HepG2 (cell line): ENCODE data around the gene BAG5. TPM values are rescaled to one million over a fixed set of nuclear protein-coding genes. Genes with fewer than 3 reads are reported as not detected.
A peak's percentile ranks its signal among the peaks of the same experiment; 100 is the strongest.

Experiments used
- AGO2 ChIP-seq: fragments of 200-400 bp; formaldehyde crosslinking; optimal IDR thresholded peaks from 2 replicates; pipeline ENCODE3; 2017; ENCODE audit warnings: mild to moderate bottlenecking, low read depth, low read length, moderate library complexity
- ATM ChIP-seq: fragments of 450-650 bp; IDR thresholded peaks from 2 replicates; pipeline ENCODE4 v1.7.1; 2017; ENCODE audit warnings: mild to moderate bottlenecking, borderline replicate concordance
- BCL3 ChIP-seq: sonication (generic); formaldehyde crosslinking; IDR thresholded peaks from 2 replicates; pipeline ENCODE4 v1.5.1; 2020; ENCODE audit warnings: mild to moderate bottlenecking, missing genetic modification reagents, moderate library complexity
- ETV5 ChIP-seq: IDR thresholded peaks from 2 replicates; pipeline ENCODE4 v1.6.1; 2018; ENCODE audit warnings: missing biosample characterization, missing genetic modification reagents, inconsistent platforms, borderline replicate concordance
- HINFP ChIP-seq: sonication (generic); formaldehyde crosslinking; IDR thresholded peaks from 2 replicates; pipeline ENCODE4 v1.4.0; 2020; ENCODE audit warnings: low read depth, mild to moderate bottlenecking, missing genetic modification reagents
- HMGXB4 ChIP-seq, 2 experiments: sonication (generic) in 1 of 2; formaldehyde crosslinking in 1 of 2; IDR thresholded peaks; 2 replicates each; pipeline versions ENCODE4 v1.4.0 to v1.6.1; 2018 to 2020; ENCODE audit warnings: missing genetic modification reagents in 2 of 2, borderline replicate concordance in 1 of 2, low read depth in 1 of 2, mild to moderate bottlenecking in 1 of 2, missing biosample characterization in 1 of 2
- HNRNPLL ChIP-seq: fragments of 200-400 bp; formaldehyde crosslinking; IDR thresholded peaks from 2 replicates; pipeline ENCODE4 v1.6.1; 2017; ENCODE audit warnings: mild to moderate bottlenecking, low read depth, low read length; ENCODE audit not compliant: poor library complexity, severe bottlenecking
- KLF11 ChIP-seq: IDR thresholded peaks from 2 replicates; pipeline ENCODE4 v1.6.1; 2016; ENCODE audit warnings: missing compliant biosample characterization
- NCOA2 ChIP-seq: sonication (generic); formaldehyde crosslinking; IDR thresholded peaks from 2 replicates; pipeline ENCODE4 v1.8.0; 2022; ENCODE audit warnings: inconsistent platforms
- RAD21 ChIP-seq: fragments of 450-650 bp; formaldehyde crosslinking; IDR thresholded peaks from 2 replicates; pipeline ENCODE4 v1.5.0; 2020; ENCODE audit warnings: mild to moderate bottlenecking
- RARA ChIP-seq: IDR thresholded peaks from 2 replicates; pipeline ENCODE4 v1.6.1; 2016; ENCODE audit warnings: missing genetic modification reagents, missing compliant biosample characterization
- RELA ChIP-seq: sonication (generic); formaldehyde crosslinking; IDR thresholded peaks from 2 replicates; pipeline ENCODE4 v1.4.0; 2020; ENCODE audit warnings: missing genetic modification reagents
- SAP130 ChIP-seq: IDR thresholded peaks from 2 replicates; pipeline ENCODE4 v1.6.1; 2016; ENCODE audit warnings: low read depth
- SMC3 ChIP-seq: IDR thresholded peaks from 2 replicates; pipeline ENCODE4 v1.6.1; 2011; ENCODE audit warnings: low read length, improper control_type of control experiment
- SNAPC2 ChIP-seq: sonication (generic); formaldehyde crosslinking; IDR thresholded peaks from 2 replicates; pipeline ENCODE4 v1.8.1; 2022; ENCODE audit warnings: mild to moderate bottlenecking, missing genetic modification reagents
- THAP9 ChIP-seq: sonication (generic); formaldehyde crosslinking; IDR thresholded peaks from 2 replicates; pipeline ENCODE4; 2020; ENCODE audit warnings: missing genetic modification reagents, mild to moderate bottlenecking, borderline replicate concordance
- THYN1 ChIP-seq: sonication (generic); formaldehyde crosslinking; IDR thresholded peaks from 2 replicates; pipeline ENCODE4 v1.8.1; 2023; ENCODE audit warnings: low read depth, mild to moderate bottlenecking, moderate library complexity, missing genetic modification reagents, borderline replicate concordance
- TIGD3 ChIP-seq: sonication (generic); formaldehyde crosslinking; IDR thresholded peaks from 2 replicates; pipeline ENCODE4 v1.5.1; 2020; ENCODE audit warnings: mild to moderate bottlenecking, missing genetic modification reagents, borderline replicate concordance
- ZNF569 ChIP-seq: sonication (generic); formaldehyde crosslinking; IDR thresholded peaks from 2 replicates; pipeline ENCODE4 v1.5.0; 2020; ENCODE audit warnings: mild to moderate bottlenecking, missing genetic modification reagents, moderate library complexity, borderline replicate concordance
- ZNF619 ChIP-seq: sonication (generic); formaldehyde crosslinking; IDR thresholded peaks from 2 replicates; pipeline ENCODE4 v1.4.0; 2020; ENCODE audit warnings: mild to moderate bottlenecking, missing genetic modification reagents
- polyA plus RNA-seq, 8 experiments: library from polyadenylated mRNA; depleted of rRNA in 3 of 8; stranded (reverse) in 7 of 8; unstranded in 1 of 8; fragments of >200 nt; fragmentation: Illumina TruSeq in 4 of 8; extraction: Trizol in 4 of 8; gene quantifications; 2 replicates each; pipeline versions ENCODE4 v1.2.1 to v1.2.3, GENCODE V29; 2011 to 2016; ENCODE audit warnings: low read depth in 4 of 8, missing spikeins in 1 of 8, mixed read lengths in 1 of 8; ENCODE audit not compliant: insufficient read depth in 1 of 8
- total RNA-seq, 5 experiments: library from RNA; depleted of rRNA; stranded (reverse); fragments of >200 nt; fragmentation: Illumina TruSeq; extraction: Trizol; gene quantifications; 2 replicates each; pipeline ENCODE4 v1.2.3, GENCODE V29; 2016; ENCODE audit warnings: low read depth in 1 of 5

The BAG5 gene
- total and polyA plus RNA-seq, 2 of the 13 experiments (the other 11 are each of a cell fraction or from before 2014, with no cell fraction given), result 3.5 to 21.0 TPM

GRCh38 chr14:103518422-103519042 is 43.9 kb downstream of the BAG5 start (continued):
- no peak for TF ChIP-seq RELA (CRISPR knock-in tag)
- TF ChIP-seq HINFP (CRISPR knock-in tag), result 0 out of 2 replicates have a peak, but pooled peaks have one; percentile 12
- no peak for TF ChIP-seq ETV5 (CRISPR knock-in tag)
- TF ChIP-seq AGO2, result peak; percentile 60
- 0 out of 2 replicates have a peak, but pooled peaks have one; percentile 44 for TF ChIP-seq BCL3
- TF ChIP-seq THAP9 (CRISPR knock-in tag), result peak; percentile 38; the same call in 1 of the 2 replicates
- TF ChIP-seq HNRNPLL, result peak; percentile 17
- peak; percentile 51 to 53; a peak in 1 of 4 replicates for TF ChIP-seq HMGXB4 (CRISPR knock-in tag; IDR thresholded peaks at IDR 0.05; ENCODE audit: borderline replicate concordance in 1 of 2, low read depth in 1 of 2)
- no peak for TF ChIP-seq ATM
- peak; percentile 48; the same call in 1 of the 2 replicates for TF ChIP-seq SMC3
- peak; percentile 81; the same call in 1 of the 2 replicates for TF ChIP-seq ZNF619 (CRISPR knock-in tag)
- TF ChIP-seq KLF11 (CRISPR knock-in tag), result no peak
- TF ChIP-seq RARA, result 0 out of 2 replicates have a peak, but pooled peaks have one; percentile 4
- peak; percentile 93 for TF ChIP-seq RAD21 (CRISPR knock-in tag)
- TF ChIP-seq ZNF569 (CRISPR knock-in tag), result no peak
- TF ChIP-seq NCOA2 (CRISPR knock-in tag), result no peak
- 0 out of 2 replicates have a peak, but pooled peaks have one; percentile 61 for TF ChIP-seq SNAPC2 (CRISPR knock-in tag)
- 0 out of 2 replicates have a peak, but pooled peaks have one; percentile 47 for TF ChIP-seq TIGD3
- TF ChIP-seq THYN1 (CRISPR knock-in tag), result no peak
- 0 out of 2 replicates have a peak, but pooled peaks have one; percentile 13 for TF ChIP-seq SAP130 (CRISPR knock-in tag)
